ENCODE data around the gene SOCS6.

GRCh38 chr18:70290482-70291294, 1.8 kb downstream of the SOCS6 start:
- TF ChIP-seq CTCF (IDR thresholded peaks at IDR 0.05) (no peak), POLR2AphosphoS5 (IDR thresholded peaks at IDR 0.05) (no peak), POLR2A (IDR thresholded peaks at IDR 0.05) (no peak)
